NCI-H2196 (cell line): ENCODE data around the gene PPP1R18.
A peak's percentile ranks its signal among the peaks of the same experiment; 100 is the strongest.
"Not testable (repeated sequence)": the region's sequence is repeated elsewhere in the genome, so short reads cannot be mapped to it uniquely, and the experiment has no call there.

Experiments
- DNase-seq: peaks from one replicate; lab custom pipeline; 2025; ENCODE audit not compliant: unreplicated experiment; lab: John Stamatoyannopoulos, UW

The PPP1R18 gene

DNA sequence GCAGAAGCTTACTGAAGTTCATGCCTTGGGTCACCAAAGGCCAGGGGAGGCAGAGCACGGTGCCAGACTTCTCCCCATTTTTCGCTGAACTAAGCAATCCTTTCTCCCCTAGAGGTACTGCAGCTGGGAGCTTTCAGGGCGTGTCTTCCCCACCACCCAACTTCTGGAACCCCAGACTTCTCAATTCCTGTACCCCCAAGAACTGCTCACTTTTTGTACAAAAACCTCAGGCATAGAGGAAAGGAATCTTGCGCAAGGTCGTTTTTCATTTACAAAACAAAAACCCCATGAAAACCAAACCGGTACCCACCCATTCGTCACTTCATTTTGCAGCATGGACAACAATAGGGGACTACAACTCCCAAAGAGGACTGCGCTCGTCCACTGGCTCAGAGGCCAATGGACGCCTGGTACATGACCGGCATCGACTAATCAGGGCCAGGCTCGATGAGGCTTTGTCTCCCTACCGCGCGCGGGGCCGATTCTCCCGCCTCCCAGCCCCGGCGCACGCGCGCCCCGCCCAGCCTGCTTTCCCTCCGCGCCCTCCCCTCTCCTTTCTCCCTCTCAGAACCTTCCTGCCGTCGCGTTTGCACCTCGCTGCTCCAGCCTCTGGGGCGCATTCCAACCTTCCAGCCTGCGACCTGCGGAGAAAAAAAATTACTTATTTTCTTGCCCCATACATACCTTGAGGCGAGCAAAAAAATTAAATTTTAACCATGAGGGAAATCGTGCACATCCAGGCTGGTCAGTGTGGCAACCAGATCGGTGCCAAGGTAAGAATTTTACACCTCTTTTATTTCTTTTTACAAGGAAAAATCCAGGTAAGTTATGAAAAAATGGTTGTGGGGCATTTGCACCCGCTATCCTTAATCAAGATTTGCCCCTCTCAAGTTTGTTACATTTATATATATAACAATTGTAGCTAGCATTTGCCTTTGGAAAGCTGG lies 33.6 kb upstream of the PPP1R18 start, which contains the start of gene TUBB:
TUBB (plus strand) TSS at position 562 of the 947 bp plus-strand sequence; CDS start at position 717, 155 bp downstream.
- DNase-seq, result peak; percentile 96

GRCh38 chr6:30719356-30719755 lies 32.9 kb upstream of the PPP1R18 start:
- DNase-seq, result no peak

- DNase-seq, result not testable (repeated sequence)
Observed at GRCh38 chr6:30717845-30718720, 31.6 kb upstream of the PPP1R18 start.

GRCh38 chr6:30717129-30717844 lies 30.8 kb upstream of the PPP1R18 start, which contains the start of gene MDC1:
MDC1 (minus strand) TSS chr6:30717281; CDS start chr6:30715175, 2,106 bp downstream.
- DNase-seq, result peak; percentile 100

GRCh38 chr6:30716879-30717128 lies 30.4 kb upstream of the PPP1R18 start:
- DNase-seq, result no peak

DNA sequence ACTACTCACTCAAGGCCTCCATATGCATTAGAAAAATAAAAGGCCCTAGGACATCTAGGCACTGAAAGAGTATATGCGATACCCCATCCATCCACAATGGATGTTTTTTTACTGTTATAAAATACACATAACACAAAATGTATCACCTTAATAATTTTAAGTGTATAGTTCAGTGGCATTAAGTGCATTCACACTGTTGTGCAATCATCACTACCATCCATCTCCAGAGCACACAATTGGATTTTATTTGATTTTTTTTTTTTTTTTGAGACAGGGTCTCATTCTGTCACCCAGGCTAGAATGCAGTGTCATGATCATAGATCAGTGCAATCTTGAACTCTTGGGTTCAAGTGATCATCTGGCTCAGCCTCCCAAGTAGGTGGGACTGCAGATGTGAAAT lies 27.8 kb upstream of the PPP1R18 start:
- no peak for DNase-seq

GRCh38 chr6:30712441-30712945 lies 26.0 kb upstream of the PPP1R18 start:
- no peak for DNase-seq

DNA sequence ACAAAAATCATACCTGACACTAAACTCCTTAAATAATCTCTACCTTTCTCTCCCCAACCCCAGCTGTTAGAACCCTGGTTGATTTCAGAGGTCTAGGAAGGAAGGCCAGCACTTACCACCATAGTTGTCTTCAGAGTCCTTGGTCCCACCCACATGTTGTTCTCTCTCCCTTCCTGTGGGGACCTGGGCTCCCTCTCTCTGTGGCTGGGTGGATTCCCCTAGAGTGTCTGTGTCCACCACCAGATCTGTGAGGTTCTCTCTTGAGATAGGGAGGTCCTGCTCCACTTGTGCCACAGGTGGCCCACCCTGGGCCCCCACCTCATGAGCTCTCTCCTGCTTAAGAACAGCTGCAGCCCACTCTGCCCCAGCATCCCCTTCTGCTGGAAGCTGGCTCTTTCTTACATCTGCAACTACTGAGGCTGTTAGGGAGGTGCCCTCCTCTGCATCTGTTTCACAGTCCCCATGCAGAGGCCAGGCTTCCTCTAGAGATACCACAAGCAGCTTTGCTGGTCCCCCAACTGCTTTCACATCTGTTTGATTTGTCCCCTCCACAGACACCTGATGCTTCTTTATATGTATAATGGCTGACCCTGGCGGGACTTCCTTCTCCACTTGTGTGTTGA lies 25.4 kb upstream of the PPP1R18 start:
- no peak for DNase-seq

- no peak for DNase-seq
Observed at GRCh38 chr6:30709101-30709868, 22.8 kb upstream of the PPP1R18 start.

- peak; percentile 89 for DNase-seq
Observed at GRCh38 chr6:30707281-30707850, 20.9 kb upstream of the PPP1R18 start.

DNA sequence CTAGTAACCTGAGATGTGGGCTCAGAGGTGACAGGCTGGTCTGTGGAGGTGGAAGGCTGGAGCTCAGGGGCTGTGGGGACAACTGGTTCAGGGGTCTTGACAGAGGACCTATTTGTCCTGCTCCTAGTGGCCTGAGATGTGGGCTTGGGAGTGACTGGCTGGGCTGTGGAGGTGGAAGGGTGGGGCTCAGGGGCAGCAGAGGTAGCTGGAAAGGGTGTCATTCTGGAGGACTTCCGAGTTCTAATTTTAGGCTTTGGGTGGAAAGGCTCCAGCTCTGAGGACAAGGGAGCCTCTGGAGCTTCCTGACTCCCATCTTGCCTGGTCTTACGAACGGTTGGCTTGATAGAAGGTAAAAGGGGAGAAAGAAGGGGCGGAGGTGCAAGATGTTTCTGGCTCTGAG lies 19.2 kb upstream of the PPP1R18 start:
- no peak for DNase-seq

DNA sequence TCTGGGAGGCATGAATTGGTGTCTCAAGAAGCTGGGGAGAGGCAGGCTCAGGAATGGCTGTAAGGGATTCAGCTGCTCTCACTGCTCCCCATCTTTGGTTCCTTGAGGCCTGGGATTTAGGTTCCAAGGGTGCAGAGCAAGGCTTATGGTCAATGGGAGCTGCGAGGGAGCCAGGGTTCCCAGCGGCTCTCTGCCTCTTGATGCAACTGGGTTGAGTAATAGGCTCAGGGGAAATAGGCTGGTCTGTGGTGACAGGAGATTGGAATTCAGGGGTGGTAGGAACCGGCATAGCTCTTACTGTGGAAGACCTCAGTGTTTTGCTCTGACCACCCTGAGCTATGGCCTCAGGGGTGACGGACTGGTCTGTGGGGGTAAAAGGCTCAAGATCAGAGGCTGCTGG lies 17.4 kb upstream of the PPP1R18 start:
- no peak for DNase-seq

DNA sequence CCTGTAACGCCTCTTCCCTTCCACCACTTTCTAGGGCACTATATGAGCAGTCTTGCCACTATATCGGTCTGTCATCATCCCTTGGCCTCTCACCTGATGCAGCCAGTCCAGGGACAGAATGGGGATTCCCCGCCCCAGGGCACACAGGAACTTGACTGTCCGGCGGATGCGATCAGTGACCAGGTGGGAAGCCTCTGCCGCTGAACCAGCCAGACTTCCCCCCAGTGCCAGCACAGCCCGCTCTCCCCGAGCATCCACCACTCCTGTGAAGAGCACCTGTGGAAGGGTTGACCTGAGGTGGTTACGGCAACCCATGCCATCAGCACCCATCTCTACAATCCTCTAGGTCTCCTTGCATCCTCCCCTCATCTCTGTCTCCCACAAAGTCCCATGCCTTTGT lies 16.6 kb upstream of the PPP1R18 start:
- no peak for DNase-seq

DNA sequence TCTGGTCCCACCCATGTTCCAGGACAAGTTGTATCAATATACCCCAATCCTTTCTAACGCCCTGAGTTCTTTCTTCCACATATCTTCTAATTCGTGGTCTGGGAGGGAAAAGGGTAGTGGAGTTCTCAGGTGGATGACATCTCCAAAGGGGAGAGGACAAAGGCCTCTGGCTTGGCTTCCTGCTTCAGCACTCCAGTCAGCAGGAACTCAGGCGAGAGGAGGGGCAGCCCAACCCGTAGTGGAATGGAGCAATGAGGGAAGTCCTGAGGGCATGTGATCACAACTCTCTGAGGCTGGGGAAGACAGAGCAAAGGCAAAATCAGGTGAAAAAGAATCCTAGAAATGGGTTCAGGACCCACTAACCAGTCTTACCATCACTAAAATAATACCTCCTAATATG lies 13.9 kb upstream of the PPP1R18 start:
- DNase-seq, result no peak

DNA sequence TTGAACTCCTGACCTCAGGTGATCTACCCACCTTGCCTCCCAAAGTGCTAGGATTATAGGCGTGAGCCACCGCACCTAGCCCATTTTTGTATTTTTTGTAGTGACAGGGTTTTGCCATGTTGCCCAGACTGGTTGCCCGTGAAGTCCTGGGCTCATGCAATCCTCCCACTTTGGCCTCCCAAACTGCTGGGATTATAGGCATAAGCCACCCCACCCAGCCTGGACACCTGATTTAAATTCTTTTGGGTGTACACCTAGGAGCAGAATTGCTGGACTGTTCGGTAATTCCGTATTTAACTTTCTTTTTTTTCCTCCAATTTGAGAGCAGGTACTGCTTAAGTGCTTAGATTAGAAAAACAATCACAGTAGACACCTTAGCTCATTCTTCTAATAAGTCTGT lies 10.0 kb upstream of the PPP1R18 start:
- no peak for DNase-seq

DNA sequence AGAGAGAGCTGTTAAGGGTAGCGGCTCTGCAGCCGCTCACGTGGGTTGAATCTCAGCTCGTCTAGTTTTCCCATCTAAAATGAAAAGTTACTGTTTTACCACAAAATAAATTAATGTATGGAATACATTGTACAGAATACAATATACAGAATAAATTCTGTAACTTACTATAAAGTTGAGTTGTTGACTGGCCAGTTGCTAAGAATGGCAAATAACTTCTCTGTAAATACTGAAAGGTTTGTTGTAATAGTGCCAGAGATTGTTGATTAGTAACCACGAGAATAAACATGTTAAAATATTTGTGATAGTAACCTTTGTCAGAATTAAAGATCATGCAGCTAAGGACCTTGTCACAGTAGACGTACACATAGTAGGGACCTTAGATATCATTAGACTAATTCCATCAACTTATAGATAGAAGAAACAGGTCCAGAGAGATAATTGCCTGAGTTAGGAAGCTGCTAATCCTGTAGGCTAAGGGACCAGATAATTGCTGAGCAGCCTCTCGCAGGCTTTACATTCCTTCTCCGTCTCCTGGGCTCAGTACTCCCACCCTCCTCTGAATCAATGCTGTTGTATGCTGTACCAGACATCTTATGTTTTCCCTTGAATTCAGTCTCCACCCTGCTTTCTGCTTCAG lies 4.9 kb upstream of the PPP1R18 start:
- DNase-seq, result no peak

DNA sequence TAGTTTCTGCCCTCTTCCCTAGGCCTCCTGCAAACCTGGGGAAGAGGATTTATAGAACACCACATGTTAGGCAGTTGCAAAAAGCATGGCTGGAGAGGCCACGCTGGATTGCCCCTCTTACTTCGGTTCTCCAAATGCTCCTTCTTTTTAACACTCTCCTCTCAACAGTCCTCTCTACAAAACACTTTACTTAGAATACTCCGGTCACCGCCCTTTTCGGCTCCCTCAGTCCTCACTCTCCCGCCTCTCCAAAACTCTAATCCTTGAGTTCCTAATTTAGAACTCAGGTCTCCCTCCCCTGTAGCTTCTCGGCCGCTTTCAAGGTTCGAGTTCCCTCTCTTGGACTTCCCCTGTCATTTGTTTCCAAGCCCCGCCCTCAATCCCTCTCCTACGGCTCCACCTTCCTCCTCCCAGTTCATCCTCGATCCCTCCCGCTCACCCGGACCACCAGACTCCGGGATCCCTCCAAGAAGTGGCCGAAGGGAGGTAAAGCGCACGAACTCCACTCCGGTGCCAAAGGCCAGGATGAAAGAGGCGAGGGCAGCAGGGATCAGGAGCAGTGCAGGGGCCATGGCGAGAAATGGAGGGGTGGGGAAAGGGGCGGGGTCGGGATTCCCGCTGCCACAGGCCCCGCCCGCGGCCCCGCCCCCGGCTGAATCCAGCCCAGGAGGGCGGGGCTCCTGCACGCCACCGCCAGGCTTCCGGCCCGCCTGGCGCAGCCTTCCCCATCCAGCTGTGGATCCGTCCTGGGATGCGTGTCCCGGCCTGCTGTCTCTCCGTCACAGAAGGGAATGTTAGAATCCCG lies 4.2 kb upstream of the PPP1R18 start, which contains the start of gene NRM:
NRM (minus strand) TSS at position 582 of the 805 bp plus-strand sequence; CDS start at position 572, 10 bp downstream.
- DNase-seq, result peak; percentile 84

GRCh38 chr6:30689985-30690384 lies 3.5 kb upstream of the PPP1R18 start:
- no peak for DNase-seq
